ENCODE data around the gene EIF4E2. TPM values are rescaled to one million over a fixed set of nuclear protein-coding genes. Genes with fewer than 3 reads are reported as not detected.
"Not testable (repeated sequence)": the region's sequence is repeated elsewhere in the genome, so short reads cannot be mapped to it uniquely, and the experiment has no call there.

Gene EIF4E2
- polyA plus RNA-seq, 3 donors from 2014 or later: 60.5 to 82.0 (median 80.3) TPM

DNA sequence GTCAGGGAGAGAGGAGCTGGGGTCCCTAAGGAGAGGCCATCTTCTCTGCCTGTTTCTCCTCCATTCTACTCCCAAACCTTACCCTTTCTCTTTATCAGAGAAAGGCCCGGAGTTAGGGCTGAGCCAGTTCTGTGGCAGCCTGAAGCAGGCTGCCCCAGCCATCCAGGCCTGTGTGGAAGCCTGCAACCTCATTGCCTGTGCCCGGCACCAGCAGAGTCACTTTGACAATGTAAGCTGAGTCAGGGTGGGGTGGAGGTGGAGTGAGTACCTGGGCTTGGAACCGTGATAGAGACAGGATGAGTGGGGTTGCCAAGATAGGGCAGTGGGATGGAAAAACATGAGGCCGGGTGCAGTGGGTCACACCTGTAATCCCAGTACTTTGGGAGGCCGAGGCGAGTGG, 5.8 kb upstream of the EIF4E2 start:
- peaks cover 15 to 26% of the 10 kb centered on the region in 2 donors for H3K4me1 Mint-ChIP-seq
- no peak overlapping the region for H3K4me3 Mint-ChIP-seq
- H3K27me3 Mint-ChIP-seq (ENCODE audit: low read depth in 3 of 3): peaks cover 2% of the 10 kb centered on the region in 3 donors
- no peak overlapping the region for H3K27ac Mint-ChIP-seq
- no peaks in the 10 kb centered on the region for H3K9me3 Mint-ChIP-seq
- no peaks in the 10 kb centered on the region for H3K36me3 Mint-ChIP-seq
- DNase-seq: no peak

GRCh38 chr2:232545511-232546375, 4.7 kb upstream of the EIF4E2 start:
- Mint-ChIP-seq H3K27me3 (ENCODE audit: low read depth in 3 of 3) (peaks cover 2 to 9% (median 6%) of the 10 kb centered on the region in 3 donors), H3K36me3 (no peaks in the 10 kb centered on the region), H3K4me3 (no peak overlapping the region), H3K4me1 (peaks cover 19 to 32% of the 10 kb centered on the region in 2 donors), H3K27ac (no peak overlapping the region), H3K9me3 (no peaks in the 10 kb centered on the region)
- no peak for DNase-seq

DNA sequence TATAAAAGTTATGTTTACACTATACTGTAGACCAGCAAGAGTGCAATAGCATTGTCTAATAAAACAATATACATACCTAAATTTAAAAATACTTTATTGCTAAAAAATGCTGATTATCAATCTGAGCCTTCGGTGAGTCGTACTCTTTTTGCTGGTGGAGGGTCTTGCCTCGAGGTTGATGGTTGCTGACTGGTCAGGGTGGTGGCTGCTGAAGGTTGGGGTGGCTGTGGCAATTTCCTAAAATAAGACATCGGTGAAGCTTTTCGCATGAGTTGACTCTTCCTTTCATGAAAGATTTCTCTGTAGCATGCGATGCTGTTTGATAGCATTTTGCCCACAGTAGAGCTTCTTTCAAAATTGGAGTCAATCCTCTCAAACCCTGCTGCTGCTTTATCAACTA, 2.5 kb upstream of the EIF4E2 start:
- Mint-ChIP-seq H3K27me3 (ENCODE audit: low read depth in 3 of 3) (peaks cover 2 to 16% (median 11%) of the 10 kb centered on the region in 3 donors), H3K27ac (no peak overlapping the region), H3K4me1 (peaks cover 32 to 54% of the 10 kb centered on the region in 2 donors), H3K9me3 (no peaks in the 10 kb centered on the region), H3K4me3 (no peak overlapping the region), H3K36me3 (peaks cover 0 to under 1% (median 0%) of the 10 kb centered on the region in 3 donors)
- no peak for DNase-seq

DNA sequence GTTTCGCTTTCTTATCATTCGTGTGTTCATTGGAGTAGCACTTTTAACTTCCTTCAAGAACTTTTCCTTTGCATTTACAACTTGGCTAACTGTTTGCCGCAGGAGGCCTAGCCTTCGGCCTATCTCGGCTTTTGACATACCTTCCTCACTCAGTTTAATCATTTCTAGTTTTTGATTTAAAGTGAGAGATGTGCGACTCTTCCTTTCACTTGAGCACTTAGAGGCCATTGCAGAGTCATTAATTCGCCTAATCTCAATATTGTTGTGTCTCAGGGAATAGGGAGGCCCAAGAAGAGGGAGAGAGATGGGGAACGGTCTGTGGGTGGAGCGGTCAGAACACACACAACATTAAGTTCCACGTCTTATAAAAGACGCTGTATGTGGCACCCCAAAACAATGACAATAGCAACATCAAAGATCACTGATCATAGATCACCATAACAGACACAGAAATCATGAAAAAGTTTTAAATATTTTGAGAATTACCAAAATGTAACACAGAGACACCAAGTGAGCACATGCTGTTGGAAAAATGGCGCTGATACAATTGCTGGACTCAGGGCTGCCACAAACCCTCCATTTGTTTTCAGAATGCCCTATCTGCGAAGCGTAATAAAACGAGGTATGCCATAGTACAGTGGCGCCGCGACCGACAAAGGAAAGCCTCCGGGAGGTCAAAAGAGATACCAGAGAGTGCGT, 685 bp upstream of the EIF4E2 start:
- Mint-ChIP-seq H3K9me3 (no peaks in the 10 kb centered on the region), H3K27me3 (ENCODE audit: low read depth in 3 of 3) (peaks cover 2 to 16% (median 11%) of the 10 kb centered on the region in 3 donors), H3K27ac (peak overlapping the region; percentile 96 to 99 (median 99)), H3K4me1 (peaks cover 49 to 72% of the 10 kb centered on the region in 2 donors), H3K36me3 (peaks cover 0 to 3% (median 0%) of the 10 kb centered on the region in 3 donors), H3K4me3 (peak overlapping the region; percentile 96 to 99 (median 98))
- DNase-seq: no peak

DNA sequence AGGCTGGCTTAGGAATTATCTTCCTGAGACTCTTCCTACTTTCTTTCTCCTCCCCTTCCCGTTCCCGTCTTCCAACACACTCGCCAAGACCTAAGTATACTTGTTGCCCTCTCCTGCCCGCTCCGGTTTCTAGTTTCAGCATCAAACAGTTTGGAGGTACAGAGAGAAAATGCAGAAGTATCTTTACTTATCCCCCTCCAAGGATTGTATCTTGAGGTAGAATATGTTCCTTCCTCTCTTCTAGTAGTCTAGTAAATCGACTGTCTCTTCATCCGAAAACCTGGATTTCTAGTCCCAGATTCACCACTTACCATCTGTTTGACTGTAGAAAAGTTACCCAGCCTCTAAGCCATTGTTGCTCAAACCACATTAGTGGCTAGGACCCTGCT, 755 bp downstream of the EIF4E2 start:
- H3K9me3 Mint-ChIP-seq: no peaks in the 10 kb centered on the region
- no peak for DNase-seq
- H3K27ac Mint-ChIP-seq: peak overlapping the region; percentile 94 to 99 (median 98)
- peaks cover 0 to 3% (median under 1%) of the 10 kb centered on the region in 3 donors for H3K36me3 Mint-ChIP-seq
- H3K4me1 Mint-ChIP-seq: peaks cover 53 to 86% of the 10 kb centered on the region in 2 donors
- H3K27me3 Mint-ChIP-seq (ENCODE audit: low read depth in 3 of 3): peaks cover 2 to 16% (median 11%) of the 10 kb centered on the region in 3 donors
- peak overlapping the region; percentile 96 to 100 (median 98) for H3K4me3 Mint-ChIP-seq

DNA sequence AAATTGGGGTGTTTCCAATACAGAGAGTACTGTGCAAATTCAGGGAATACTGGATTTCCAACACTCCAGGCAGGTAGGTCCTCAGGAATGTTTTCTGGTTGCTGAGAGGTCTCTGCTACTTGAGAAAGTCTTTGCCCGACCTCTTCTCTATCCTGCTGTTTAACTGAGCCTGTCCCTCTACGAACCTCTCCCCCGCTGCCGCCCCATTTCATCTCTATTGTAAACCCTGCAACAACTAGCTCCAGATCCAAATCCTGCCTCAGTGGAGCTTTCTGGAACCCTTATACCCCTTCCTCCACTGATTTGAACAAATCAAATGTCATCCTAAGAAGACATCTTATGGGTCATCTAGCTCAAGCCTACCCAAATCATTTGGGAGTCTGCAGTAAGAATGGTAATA, 1.3 kb downstream of the EIF4E2 start:
- H3K9me3 Mint-ChIP-seq: no peaks in the 10 kb centered on the region
- DNase-seq: no peak
- peaks cover 51 to 92% of the 10 kb centered on the region in 2 donors for H3K4me1 Mint-ChIP-seq
- H3K36me3 Mint-ChIP-seq: peaks cover 0 to 6% (median 6%) of the 10 kb centered on the region in 3 donors
- H3K4me3 Mint-ChIP-seq: peak overlapping the region; percentile 96 to 100 (median 98)
- peak overlapping the region; percentile 94 to 99 (median 98) for H3K27ac Mint-ChIP-seq
- peaks cover 2 to 16% (median 11%) of the 10 kb centered on the region in 3 donors for H3K27me3 Mint-ChIP-seq (ENCODE audit: low read depth in 3 of 3)

DNA sequence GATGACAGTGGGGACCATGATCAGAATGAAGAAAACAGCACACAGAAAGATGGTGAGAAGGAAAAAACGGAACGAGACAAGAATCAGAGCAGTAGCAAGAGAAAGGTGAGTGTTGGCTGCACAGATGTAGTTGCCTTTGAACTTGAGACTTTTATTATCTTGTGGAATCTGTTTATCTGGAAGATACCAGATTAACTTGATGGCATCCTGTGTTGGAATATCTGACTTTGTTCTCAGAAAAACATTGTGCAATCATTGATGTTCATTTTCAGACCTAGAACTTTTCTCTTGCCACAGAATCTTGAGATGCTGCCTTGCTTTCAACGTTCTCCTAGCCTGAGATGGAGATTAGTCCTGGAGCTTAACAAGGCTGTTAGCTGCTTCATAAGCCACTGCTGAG, 5.9 kb downstream of the EIF4E2 start:
- DNase-seq: no peak
- H3K4me1 Mint-ChIP-seq: peaks cover 36 to 63% of the 10 kb centered on the region in 2 donors
- H3K27ac Mint-ChIP-seq: peak overlapping the region in 1 of 6 donors; percentile 12
- H3K9me3 Mint-ChIP-seq: no peaks in the 10 kb centered on the region
- H3K4me3 Mint-ChIP-seq: no peak overlapping the region
- peaks cover 7 to 29% (median 20%) of the 10 kb centered on the region in 3 donors for H3K36me3 Mint-ChIP-seq
- H3K27me3 Mint-ChIP-seq (ENCODE audit: low read depth in 3 of 3): peaks cover 0 to 3% (median under 1%) of the 10 kb centered on the region in 3 donors

GRCh38 chr2:232562515-232563151, 12.1 kb downstream of the EIF4E2 start:
- Mint-ChIP-seq H3K4me1 (peaks cover 4 to 16% of the 10 kb centered on the region in 2 donors), H3K9me3 (no peaks in the 10 kb centered on the region), H3K27ac (peak overlapping the region in 1 of 6 donors; percentile 34), H3K36me3 (peaks cover 20 to 53% (median 36%) of the 10 kb centered on the region in 3 donors), H3K4me3 (no peak overlapping the region), H3K27me3 (ENCODE audit: low read depth in 3 of 3) (peaks cover 0 to 3% (median 0%) of the 10 kb centered on the region in 3 donors)
- no peak for DNase-seq

- Mint-ChIP-seq H3K36me3 (peaks cover 20 to 59% (median 41%) of the 10 kb centered on the region in 3 donors), H3K9me3 (no peaks in the 10 kb centered on the region), H3K4me1 (peaks cover 2 to 13% of the 10 kb centered on the region in 2 donors), H3K4me3 (no peak overlapping the region), H3K27me3 (ENCODE audit: low read depth in 3 of 3) (peaks cover 0 to 3% (median 0%) of the 10 kb centered on the region in 3 donors), H3K27ac (peak overlapping the region in 1 of 6 donors; percentile 49)
- no peak for DNase-seq
Measured at GRCh38 chr2:232563580-232563979, 13.1 kb downstream of the EIF4E2 start.

GRCh38 chr2:232567721-232568120, 17.2 kb downstream of the EIF4E2 start:
- no peak for DNase-seq
- Mint-ChIP-seq H3K36me3 (peaks cover 22 to 71% (median 43%) of the 10 kb centered on the region in 3 donors), H3K4me3 (no peak overlapping the region), H3K27ac (no peak overlapping the region), H3K9me3 (no peaks in the 10 kb centered on the region), H3K27me3 (ENCODE audit: low read depth in 3 of 3) (peaks cover 0 to 6% (median 0%) of the 10 kb centered on the region in 3 donors), H3K4me1 (peaks cover 2 to 12% of the 10 kb centered on the region in 2 donors)

DNA sequence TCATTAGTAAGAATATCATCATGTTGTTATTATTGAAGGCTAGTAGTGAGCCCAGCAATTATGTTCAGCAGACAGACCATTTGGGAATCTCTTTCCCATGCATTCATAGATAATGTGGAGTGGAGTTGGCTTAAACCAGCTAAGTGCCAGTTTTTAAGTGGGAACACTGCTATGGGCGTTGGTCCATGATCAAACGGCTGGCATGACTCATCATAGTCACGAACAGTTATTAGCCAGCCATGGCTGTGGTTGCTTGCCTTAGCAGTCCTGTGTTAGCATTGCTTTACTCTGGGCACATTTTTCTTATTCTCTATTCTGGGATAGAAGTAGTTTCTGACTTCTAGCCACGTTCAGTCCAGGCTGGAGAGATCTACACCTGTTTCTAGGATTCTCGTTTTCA, 17.7 kb downstream of the EIF4E2 start:
- peaks cover 22 to 71% (median 43%) of the 10 kb centered on the region in 3 donors for H3K36me3 Mint-ChIP-seq
- H3K9me3 Mint-ChIP-seq: no peaks in the 10 kb centered on the region
- H3K27ac Mint-ChIP-seq: no peak overlapping the region
- H3K27me3 Mint-ChIP-seq (ENCODE audit: low read depth in 3 of 3): peaks cover 0 to 6% (median 0%) of the 10 kb centered on the region in 3 donors
- H3K4me3 Mint-ChIP-seq: no peak overlapping the region
- no peak for DNase-seq
- H3K4me1 Mint-ChIP-seq: peaks cover 2 to 8% of the 10 kb centered on the region in 2 donors

- H3K4me3 Mint-ChIP-seq: no peak overlapping the region
- H3K4me1 Mint-ChIP-seq: peaks cover 0 to 2% of the 10 kb centered on the region in 2 donors
- peaks cover 0 to 3% (median 0%) of the 10 kb centered on the region in 3 donors for H3K27me3 Mint-ChIP-seq (ENCODE audit: low read depth in 3 of 3)
- no peaks in the 10 kb centered on the region for H3K9me3 Mint-ChIP-seq
- H3K36me3 Mint-ChIP-seq: peaks cover 27 to 68% (median 38%) of the 10 kb centered on the region in 3 donors
- H3K27ac Mint-ChIP-seq: no peak overlapping the region
- DNase-seq: no peak
Measured at GRCh38 chr2:232569541-232569940, 19.1 kb downstream of the EIF4E2 start.

- not testable (repeated sequence) for H3K27ac Mint-ChIP-seq; H3K4me1 Mint-ChIP-seq; H3K27me3 Mint-ChIP-seq (ENCODE audit: low read depth in 3 of 3); H3K9me3 Mint-ChIP-seq; DNase-seq; H3K4me3 Mint-ChIP-seq
- H3K36me3 Mint-ChIP-seq: peaks cover 19 to 68% (median 33%) of the 10 kb centered on the region in 3 donors
Measured at GRCh38 chr2:232570481-232570880, 20.0 kb downstream of the EIF4E2 start.
